Endothelial cell of umbilical vein (primary cell): ENCODE results near the gene RASL12.

ENCODE experiments used
- CTCF ChIP-seq, 2 donors: IDR thresholded peaks; 1 replicate in 1 of 2; 2 replicates in 1 of 2; pipeline ENCODE4 v1.5.1; 2011; ENCODE audit warnings: low read length in 2 of 2, mild to moderate bottlenecking in 2 of 2, moderate library complexity in 2 of 2, control low read depth in 1 of 2, inconsistent platforms in 1 of 2, low read depth in 1 of 2; ENCODE audit not compliant: insufficient read depth in 1 of 2; ENCODE audit errors: extremely low read depth in 1 of 2
- EZH2 ChIP-seq: IDR thresholded peaks from 2 replicates; pipeline ENCODE4 v1.6.1; 2012; ENCODE audit warnings: borderline replicate concordance, low read depth, mild to moderate bottlenecking, moderate library complexity, low read length, inconsistent platforms; ENCODE audit not compliant: severe bottlenecking
- MAX ChIP-seq: IDR thresholded peaks from 2 replicates; pipeline ENCODE4 v1.6.1; 2011; ENCODE audit not compliant: insufficient read depth, insufficient read length
- POLR2A ChIP-seq: IDR thresholded peaks from 2 replicates; pipeline ENCODE4 v1.6.1; 2012; ENCODE audit warnings: low read depth, mild to moderate bottlenecking, control low read depth, low read length
- POLR2AphosphoS5 ChIP-seq: IDR thresholded peaks from 2 replicates; pipeline ENCODE4 v1.6.1; 2012; ENCODE audit warnings: low read depth, mild to moderate bottlenecking, control low read depth, low read length, moderate library complexity; ENCODE audit not compliant: insufficient read depth

DNA sequence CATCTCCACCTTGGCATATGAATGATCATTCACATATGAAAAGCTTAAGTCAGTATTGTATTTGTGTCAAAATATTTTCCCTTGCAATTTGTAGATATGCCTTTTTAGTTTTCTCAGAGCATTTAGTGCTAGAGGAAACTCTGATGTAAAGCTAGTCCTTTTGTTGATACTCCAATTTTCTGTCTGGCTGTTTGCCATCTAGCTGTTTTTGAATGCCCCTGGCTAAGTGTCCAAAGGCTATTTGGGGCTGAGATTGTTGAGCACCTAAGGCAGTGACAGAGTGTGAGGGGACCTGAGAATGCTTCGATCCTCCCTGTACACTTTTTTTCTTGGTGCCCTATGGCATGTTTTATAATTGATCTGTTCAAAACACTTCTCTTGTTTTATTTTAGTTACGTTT is 19.6 kb downstream of the RASL12 start:
- no peak for TF ChIP-seq POLR2A
- TF ChIP-seq EZH2: no peak
- TF ChIP-seq CTCF (IDR thresholded peaks at IDR 0.05; ENCODE audit: extremely low read depth in 1 of 2, insufficient read depth in 1 of 2, low read depth in 1 of 2, low read length in 2 of 2): no peak
- no peak for TF ChIP-seq MAX
- TF ChIP-seq POLR2AphosphoS5: no peak
